AG09309 (cell line): ENCODE measurements around the gene MINDY3.
A peak's percentile ranks its signal among the peaks of the same experiment; 100 is the strongest.
"Not testable (repeated sequence)": the region's sequence is repeated elsewhere in the genome, so short reads cannot be mapped to it uniquely, and the experiment has no call there.

Source experiments
- DNase-seq: peaks from one replicate; pipeline ENCODE4 v3.0.0-alpha.2; 2010; ENCODE audit warnings: low read depth
- H3K4me3 ChIP-seq: 2 replicates; pipeline ENCODE4 v1.5.1; 2011; ENCODE audit warnings: mild to moderate bottlenecking, low read depth, low read length, moderate library complexity; ENCODE audit not compliant: control insufficient read depth
- CTCF ChIP-seq: IDR thresholded peaks from 2 replicates; pipeline ENCODE4 v1.5.1; 2011; ENCODE audit warnings: mild to moderate bottlenecking, low read depth, low read length, inconsistent platforms; ENCODE audit not compliant: insufficient read depth, control insufficient read depth; ENCODE audit errors: missing control alignments

MINDY3 gene

GRCh38 chr10:15881542-15881941 is 21.2 kb upstream of the MINDY3 start:
- no peak overlapping the region for H3K4me3 ChIP-seq
- no peak for DNase-seq
- no peak for TF ChIP-seq CTCF

- no peak overlapping the region for H3K4me3 ChIP-seq
- no peak for DNase-seq
- TF ChIP-seq CTCF = no peak
These were observed 19.4 kb upstream of the MINDY3 start for GRCh38 chr10:15879663-15880062.

- no peak for DNase-seq
- peak; percentile 51 for TF ChIP-seq CTCF
- no peak overlapping the region for H3K4me3 ChIP-seq
These were observed 18.8 kb upstream of the MINDY3 start for GRCh38 chr10:15879058-15879457.

GRCh38 chr10:15877836-15878576 is 17.7 kb upstream of the MINDY3 start:
- DNase-seq = no peak
- no peak overlapping the region for H3K4me3 ChIP-seq
- no peak for TF ChIP-seq CTCF

GRCh38 chr10:15876274-15876673 is 16.0 kb upstream of the MINDY3 start:
- H3K4me3 ChIP-seq, DNase-seq: not testable (repeated sequence)

- not testable (repeated sequence) for DNase-seq, H3K4me3 ChIP-seq
These were observed 12.3 kb upstream of the MINDY3 start for GRCh38 chr10:15872645-15873044.

GRCh38 chr10:15871823-15872222 is 11.5 kb upstream of the MINDY3 start:
- no peak for TF ChIP-seq CTCF
- no peak overlapping the region for H3K4me3 ChIP-seq
- DNase-seq = no peak

- DNase-seq = no peak
- H3K4me3 ChIP-seq = no peak overlapping the region
- no peak for TF ChIP-seq CTCF
These were observed 9.6 kb upstream of the MINDY3 start for GRCh38 chr10:15869935-15870334.
